GM12801 (cell line): ENCODE data around the gene PRDM16.

Experiments used
- TF ChIP-seq, protein P1 (sequence below): IDR thresholded peaks from one replicate; pipeline ENCODE4 v1.5.1; 2011; ENCODE audit warnings: control low read depth; ENCODE audit not compliant: insufficient read length; ENCODE audit errors: extremely low read depth

Gene PRDM16

DNA sequence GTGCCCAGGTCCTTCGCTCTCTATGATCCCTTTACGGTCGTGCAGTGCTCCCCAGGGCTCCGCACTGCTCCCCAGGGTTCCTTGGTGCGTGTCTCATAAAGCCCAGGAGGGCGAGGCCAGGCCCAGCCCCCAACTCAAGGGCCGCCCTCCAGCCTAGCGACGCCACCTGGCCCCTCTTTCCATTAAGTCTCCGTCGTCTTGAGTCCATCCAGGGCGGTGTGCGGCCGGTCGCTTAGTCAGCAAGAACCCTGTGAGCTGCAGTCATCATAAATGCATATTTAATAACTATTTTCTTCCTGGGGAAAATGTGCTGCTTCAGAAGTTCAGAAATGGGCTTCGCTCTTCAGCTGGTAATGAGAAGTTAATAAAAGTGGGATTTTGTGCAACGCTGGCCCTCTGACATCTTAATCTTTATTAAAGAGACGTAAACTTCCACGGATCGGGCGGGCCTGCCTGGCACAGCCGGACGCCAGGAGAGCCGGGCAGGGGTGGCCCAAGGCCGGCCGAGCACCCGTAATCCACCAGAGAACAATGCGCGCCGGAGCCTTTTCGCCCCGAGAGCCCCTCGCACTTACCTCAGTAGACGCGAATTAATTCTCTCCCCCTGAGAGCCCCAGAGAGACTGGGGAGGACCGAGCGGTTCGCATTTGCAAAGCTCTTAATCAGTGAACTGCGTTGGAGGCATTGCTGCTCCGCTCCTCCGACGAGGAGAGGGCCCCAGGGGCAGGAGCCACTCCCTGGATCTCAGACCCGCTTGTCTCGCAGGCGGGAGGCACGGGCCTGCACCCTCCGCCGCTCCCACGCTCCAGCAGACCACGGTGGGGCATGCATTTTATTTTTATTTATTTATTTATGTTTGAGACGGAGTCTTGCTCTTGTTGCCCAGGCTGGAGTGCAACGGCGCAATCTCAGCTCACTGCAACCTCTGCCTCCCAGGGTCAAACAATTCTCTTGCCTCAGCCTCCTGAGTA lies 197.1 kb downstream of the PRDM16 start:
- TF ChIP-seq, protein P1, sequence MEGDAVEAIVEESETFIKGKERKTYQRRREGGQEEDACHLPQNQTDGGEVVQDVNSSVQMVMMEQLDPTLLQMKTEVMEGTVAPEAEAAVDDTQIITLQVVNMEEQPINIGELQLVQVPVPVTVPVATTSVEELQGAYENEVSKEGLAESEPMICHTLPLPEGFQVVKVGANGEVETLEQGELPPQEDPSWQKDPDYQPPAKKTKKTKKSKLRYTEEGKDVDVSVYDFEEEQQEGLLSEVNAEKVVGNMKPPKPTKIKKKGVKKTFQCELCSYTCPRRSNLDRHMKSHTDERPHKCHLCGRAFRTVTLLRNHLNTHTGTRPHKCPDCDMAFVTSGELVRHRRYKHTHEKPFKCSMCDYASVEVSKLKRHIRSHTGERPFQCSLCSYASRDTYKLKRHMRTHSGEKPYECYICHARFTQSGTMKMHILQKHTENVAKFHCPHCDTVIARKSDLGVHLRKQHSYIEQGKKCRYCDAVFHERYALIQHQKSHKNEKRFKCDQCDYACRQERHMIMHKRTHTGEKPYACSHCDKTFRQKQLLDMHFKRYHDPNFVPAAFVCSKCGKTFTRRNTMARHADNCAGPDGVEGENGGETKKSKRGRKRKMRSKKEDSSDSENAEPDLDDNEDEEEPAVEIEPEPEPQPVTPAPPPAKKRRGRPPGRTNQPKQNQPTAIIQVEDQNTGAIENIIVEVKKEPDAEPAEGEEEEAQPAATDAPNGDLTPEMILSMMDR = no peak

DNA sequence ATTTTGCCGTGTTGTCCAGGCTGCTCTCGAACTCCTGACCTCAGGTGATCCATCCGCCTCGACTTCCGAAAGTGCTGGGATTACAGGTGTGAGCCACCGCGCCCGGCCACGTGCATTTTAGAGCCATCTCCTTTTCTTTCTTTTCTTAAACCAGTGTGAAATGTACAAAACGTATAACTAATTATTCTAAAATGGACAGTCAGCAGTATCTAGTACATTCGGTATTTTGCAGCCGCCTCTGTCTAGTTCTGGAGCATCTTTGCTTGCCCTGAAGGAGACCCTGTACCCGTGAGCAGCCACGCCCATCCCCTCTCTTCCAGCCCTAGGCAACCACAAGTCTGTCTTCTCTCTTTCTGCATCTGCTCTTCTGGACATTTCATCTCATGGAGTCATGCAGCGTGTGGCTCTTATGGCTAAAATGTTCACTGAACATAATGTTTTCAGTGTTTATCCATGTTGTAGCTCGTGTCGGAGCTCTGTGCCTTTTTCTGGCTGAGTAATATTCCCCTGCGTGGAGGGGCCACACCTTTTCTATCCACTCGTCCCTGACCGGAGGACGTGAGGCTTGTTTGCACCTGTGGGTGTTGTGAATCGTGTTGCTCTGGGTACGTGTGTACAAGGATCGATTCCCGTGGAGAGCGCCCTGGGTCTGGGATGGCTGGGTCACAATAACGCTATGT lies 198.0 kb downstream of the PRDM16 start:
- TF ChIP-seq, protein P1 = no peak

DNA sequence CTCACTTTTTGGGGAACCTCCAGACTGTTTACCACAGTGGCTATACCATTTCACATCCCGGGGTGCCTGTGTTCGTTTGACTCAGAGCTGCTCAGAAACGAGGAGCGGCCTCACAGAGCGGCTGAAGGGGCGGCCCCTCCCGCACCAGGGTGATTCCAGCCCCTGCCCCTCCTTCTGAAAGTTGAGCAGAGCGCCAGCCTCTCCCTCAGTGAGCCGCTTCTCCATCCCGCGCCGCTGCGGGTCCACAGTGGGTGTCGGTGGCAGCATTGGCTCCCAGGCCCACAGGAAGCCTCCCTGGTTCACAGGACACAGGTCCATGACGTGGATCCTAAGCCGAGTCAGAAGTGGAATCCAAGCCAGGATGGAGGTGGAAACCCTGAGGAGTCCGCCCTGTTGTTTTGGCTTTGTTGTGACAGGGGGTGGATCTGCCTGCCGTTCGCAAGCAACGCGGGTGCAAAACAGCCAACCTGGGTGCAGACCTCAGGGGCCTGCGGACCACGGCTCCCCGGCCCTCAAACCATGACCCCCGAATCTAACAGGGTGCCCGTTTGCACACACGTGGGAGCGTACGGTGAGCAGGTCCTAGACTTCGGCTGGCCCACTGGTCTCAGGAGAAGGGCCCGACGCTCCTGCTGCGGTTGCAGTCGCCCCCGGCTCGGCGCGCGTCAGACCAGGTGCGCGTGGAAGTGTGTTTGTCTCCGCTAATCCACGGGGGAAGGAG lies 198.7 kb downstream of the PRDM16 start:
- TF ChIP-seq, protein P1 = no peak

DNA sequence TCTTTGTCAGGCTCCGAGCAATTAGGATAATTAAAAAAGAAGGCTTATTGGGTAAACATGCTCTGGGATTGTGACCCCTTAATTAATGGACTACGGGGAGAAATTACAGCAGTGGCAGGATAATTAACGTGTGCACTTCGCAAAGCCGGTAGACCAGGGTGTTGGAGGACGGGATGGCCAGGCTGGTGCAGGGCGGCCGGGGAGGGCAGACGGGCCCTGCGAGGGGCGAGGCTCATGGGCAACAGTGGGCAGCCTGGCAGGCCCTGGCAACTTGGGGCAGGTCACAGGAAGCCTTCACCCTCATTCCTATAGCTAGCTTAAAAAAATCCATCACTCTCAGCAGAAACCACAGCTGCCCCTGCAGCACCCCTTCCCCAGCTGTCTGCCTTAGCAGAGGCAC lies 199.3 kb downstream of the PRDM16 start:
- TF ChIP-seq, protein P1 = no peak

DNA sequence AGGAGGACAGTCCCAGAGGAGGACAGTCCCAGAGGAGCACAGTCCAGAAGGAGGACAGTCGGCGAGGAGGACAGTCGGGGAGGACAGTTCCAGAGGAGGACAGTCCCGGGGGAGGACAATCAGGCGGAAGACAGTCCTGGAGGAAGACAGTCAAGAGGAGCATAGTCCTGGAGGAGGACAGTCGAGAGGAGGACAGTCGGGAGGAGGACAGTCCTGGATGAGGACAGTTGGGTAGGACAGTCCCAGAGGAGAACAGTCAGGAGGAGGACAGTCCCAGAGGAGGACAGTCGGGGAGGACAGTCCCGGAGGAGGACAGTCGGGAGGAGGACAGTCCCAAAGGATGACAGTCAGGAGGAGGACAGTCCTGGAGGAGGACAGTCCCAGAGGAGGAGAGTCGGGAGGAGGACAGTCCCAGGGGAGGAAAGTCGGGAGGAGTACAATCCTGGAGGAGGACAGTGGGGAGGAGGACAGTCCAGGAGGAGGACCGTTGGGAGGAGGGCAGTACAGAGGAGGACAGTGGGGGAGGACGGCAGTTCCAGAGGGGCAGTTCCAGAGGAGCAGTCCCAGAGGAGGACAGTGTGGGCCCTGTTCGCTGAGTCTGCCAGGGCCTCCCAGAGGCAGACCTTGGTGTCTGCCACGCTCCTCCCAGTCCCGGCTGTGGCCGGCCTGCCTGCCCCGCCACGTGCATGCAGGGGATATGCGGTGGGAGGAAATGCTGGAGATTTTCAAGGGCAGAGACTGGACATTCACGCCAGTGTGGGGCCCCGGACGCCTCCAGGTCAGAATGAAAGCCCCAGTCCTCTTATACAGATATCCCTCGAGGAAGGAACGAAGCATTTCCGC lies 201.6 kb downstream of the PRDM16 start:
- TF ChIP-seq, protein P1 = no peak

DNA sequence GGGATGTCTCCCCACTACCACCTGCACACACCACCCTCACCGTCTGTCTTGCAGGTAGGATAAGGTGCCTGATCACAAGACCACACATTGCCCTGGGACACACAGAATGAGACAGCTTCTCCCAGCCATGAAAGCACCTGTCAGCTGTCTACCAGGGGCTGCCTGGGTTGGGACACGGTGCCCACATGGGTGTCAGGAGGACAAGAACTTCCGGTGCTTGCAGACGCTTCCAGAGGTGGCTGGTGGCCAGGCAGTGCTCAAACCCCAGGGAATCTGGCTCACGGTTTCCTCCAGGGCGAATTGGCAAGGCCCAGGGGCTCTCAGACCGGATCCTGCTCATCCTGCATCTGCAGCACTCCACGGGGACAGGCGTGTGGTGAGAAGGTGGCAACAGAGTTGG lies 202.9 kb downstream of the PRDM16 start:
- TF ChIP-seq, protein P1 = no peak
